Mesendoderm (in vitro differentiated cells): ENCODE results near the gene ATG101.

Source experiments
- DNase-seq: peaks from one replicate; pipeline ENCODE4 v3.0.0; 2013
- H2AK5ac ChIP-seq: 2 replicates; pipeline ENCODE4 v1.6.1; 2013; ENCODE audit warnings: low read length, inconsistent platforms
- H2BK120ac ChIP-seq: 2 replicates; pipeline ENCODE4 v1.6.1; 2013; ENCODE audit warnings: low read depth, mild to moderate bottlenecking, low read length, moderate library complexity, mixed read lengths
- H2BK15ac ChIP-seq: replicated peaks from 2 replicates; pipeline ENCODE4 v1.6.1; 2013; ENCODE audit warnings: low read depth, mild to moderate bottlenecking, moderate library complexity
- H2BK5ac ChIP-seq: 2 replicates; pipeline ENCODE4 v1.6.1; 2013; ENCODE audit warnings: low read length, inconsistent platforms
- H3K18ac ChIP-seq: 2 replicates; pipeline ENCODE4 v1.6.1; 2013; ENCODE audit warnings: mild to moderate bottlenecking, low read length, mixed read lengths
- H3K23ac ChIP-seq: one replicate; pipeline ENCODE4 v1.6.1; 2013; ENCODE audit warnings: low read length
- H3K27ac ChIP-seq: 2 replicates; pipeline ENCODE4 v1.5.1; 2013; ENCODE audit warnings: low read depth, mild to moderate bottlenecking, inconsistent platforms, low read length, moderate library complexity
- H3K27me3 ChIP-seq: 2 replicates; pipeline ENCODE4 v1.6.1; 2013; ENCODE audit warnings: low read length, control low read depth, mild to moderate bottlenecking, inconsistent platforms; ENCODE audit not compliant: insufficient read depth, poor library complexity
- H3K36me3 ChIP-seq: 2 replicates; pipeline ENCODE4 v1.6.1; 2013; ENCODE audit warnings: low read length, inconsistent platforms; ENCODE audit not compliant: control insufficient read depth, insufficient read depth
- H3K4ac ChIP-seq: one replicate; pipeline ENCODE4 v1.6.1; 2013; ENCODE audit warnings: low read depth, mild to moderate bottlenecking, low read length, moderate library complexity
- H3K4me1 ChIP-seq: 2 replicates; pipeline ENCODE4 v1.6.1; 2013; ENCODE audit warnings: low read depth, low read length, inconsistent platforms; ENCODE audit not compliant: control insufficient read depth
- H3K4me2 ChIP-seq: 2 replicates; pipeline ENCODE4 v1.6.1; 2013; ENCODE audit warnings: low read length
- H3K4me3 ChIP-seq: 2 replicates; pipeline ENCODE4 v1.5.1; 2013; ENCODE audit warnings: mild to moderate bottlenecking, low read length
- H3K56ac ChIP-seq: one replicate; pipeline ENCODE4 v1.6.1; 2013; ENCODE audit warnings: low read length
- H3K79me1 ChIP-seq: 2 replicates; pipeline ENCODE4 v1.6.1; 2013; ENCODE audit warnings: low read length, inconsistent platforms
- H3K79me2 ChIP-seq: 2 replicates; pipeline ENCODE4 v1.6.1; 2013; ENCODE audit warnings: mild to moderate bottlenecking, low read length; ENCODE audit not compliant: control insufficient read depth, insufficient read depth
- H3K9ac ChIP-seq: 2 replicates; pipeline ENCODE4 v1.6.1; 2013; ENCODE audit warnings: low read length, inconsistent platforms
- H4K5ac ChIP-seq: one replicate; pipeline ENCODE4 v1.6.1; 2013; ENCODE audit warnings: low read length
- H4K8ac ChIP-seq: one replicate; pipeline ENCODE4 v1.6.1; 2013; ENCODE audit warnings: low read depth, mild to moderate bottlenecking, control low read depth, low read length, moderate library complexity
- WGBS: extraction: QIAGEN DNeasy Blood & Tissue Kit; methylation state at CpG from one replicate; pipeline ENCODE4 v1.1.7; 2013; ENCODE audit warnings: low lambda C conversion rate, missing lambda C conversion rate; ENCODE audit not compliant: insufficient coverage; ENCODE audit errors: extremely low coverage; 5-methylcytosine and 5-hydroxymethylcytosine counted together

The ATG101 gene

DNA sequence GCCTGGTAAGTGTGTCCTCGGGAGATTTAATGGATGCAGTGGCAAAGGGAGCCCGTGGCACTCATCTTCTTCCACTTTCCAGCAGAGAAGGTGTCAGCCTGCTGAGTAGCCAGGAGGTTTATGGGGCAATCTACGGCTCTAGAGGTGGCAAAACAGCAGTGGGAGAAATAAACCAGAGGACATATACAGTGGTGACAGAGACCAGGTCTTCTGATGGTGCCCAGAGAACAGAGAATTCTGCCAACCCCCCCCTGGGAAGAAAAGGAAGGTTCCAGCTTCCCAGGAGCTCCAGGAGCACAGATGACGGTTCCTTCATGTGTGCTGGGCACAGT lies 52.7 kb downstream of the ATG101 start:
- no peak overlapping the region for H3K18ac ChIP-seq
- H2AK5ac ChIP-seq = no peak overlapping the region
- no peak overlapping the region for H3K4me2 ChIP-seq
- no peaks in the 10 kb centered on the region for H3K79me1 ChIP-seq
- no peak overlapping the region for H3K27ac ChIP-seq
- H3K9ac ChIP-seq = no peak overlapping the region
- no peak overlapping the region for H3K56ac ChIP-seq
- no peak overlapping the region for H3K4me3 ChIP-seq
- peaks cover 19% of the 10 kb centered on the region for H3K4me1 ChIP-seq
- no peak overlapping the region for H2BK120ac ChIP-seq
- no peak overlapping the region for H3K4ac ChIP-seq
- no peak overlapping the region for H4K5ac ChIP-seq
- H3K79me2 ChIP-seq = no peaks in the 10 kb centered on the region
- H2BK15ac ChIP-seq = no peak overlapping the region
- H3K36me3 ChIP-seq = no peaks in the 10 kb centered on the region
- DNase-seq = no peak
- H3K27me3 ChIP-seq = no peaks in the 10 kb centered on the region
- no CpG with 5 or more reads among the region's 4 CpGs for WGBS
- no peak overlapping the region for H3K23ac ChIP-seq
- no peak overlapping the region for H4K8ac ChIP-seq
- no peak overlapping the region for H2BK5ac ChIP-seq

DNA sequence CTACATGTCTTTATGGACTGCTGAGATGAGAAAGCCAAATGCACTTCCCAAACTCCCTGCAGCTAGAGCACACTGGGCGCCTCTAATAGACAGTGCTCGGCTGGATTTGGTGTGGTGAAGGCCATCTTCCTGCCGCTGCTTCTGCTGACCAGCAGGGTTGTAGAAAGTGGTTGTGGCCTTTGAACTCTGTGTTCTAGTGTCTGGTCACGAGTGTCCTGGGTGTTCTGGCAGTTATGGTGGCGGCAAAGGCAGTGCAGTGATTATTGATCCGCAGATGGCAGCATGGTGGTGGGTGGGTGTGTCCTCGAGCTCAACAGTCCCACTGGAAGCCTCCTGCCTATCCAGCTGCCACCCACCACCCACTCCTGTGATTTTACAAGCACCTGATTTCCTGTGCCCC lies 53.1 kb downstream of the ATG101 start:
- no peak overlapping the region for H2AK5ac ChIP-seq
- no peak overlapping the region for H3K56ac ChIP-seq
- H2BK5ac ChIP-seq = no peak overlapping the region
- no peaks in the 10 kb centered on the region for H3K79me2 ChIP-seq
- H3K4me3 ChIP-seq = no peak overlapping the region
- no peak overlapping the region for H3K27ac ChIP-seq
- H4K8ac ChIP-seq = no peak overlapping the region
- no peak overlapping the region for H3K4me2 ChIP-seq
- no peak overlapping the region for H3K18ac ChIP-seq
- no peak overlapping the region for H3K9ac ChIP-seq
- H3K36me3 ChIP-seq = no peaks in the 10 kb centered on the region
- H2BK15ac ChIP-seq = no peak overlapping the region
- H4K5ac ChIP-seq = no peak overlapping the region
- H3K79me1 ChIP-seq = no peaks in the 10 kb centered on the region
- no peak overlapping the region for H2BK120ac ChIP-seq
- peaks cover 19% of the 10 kb centered on the region for H3K4me1 ChIP-seq
- no peak for DNase-seq
- H3K4ac ChIP-seq = no peak overlapping the region
- no peak overlapping the region for H3K23ac ChIP-seq
- H3K27me3 ChIP-seq = no peaks in the 10 kb centered on the region
- WGBS = no CpG with 5 or more reads among the region's 7 CpGs

DNA sequence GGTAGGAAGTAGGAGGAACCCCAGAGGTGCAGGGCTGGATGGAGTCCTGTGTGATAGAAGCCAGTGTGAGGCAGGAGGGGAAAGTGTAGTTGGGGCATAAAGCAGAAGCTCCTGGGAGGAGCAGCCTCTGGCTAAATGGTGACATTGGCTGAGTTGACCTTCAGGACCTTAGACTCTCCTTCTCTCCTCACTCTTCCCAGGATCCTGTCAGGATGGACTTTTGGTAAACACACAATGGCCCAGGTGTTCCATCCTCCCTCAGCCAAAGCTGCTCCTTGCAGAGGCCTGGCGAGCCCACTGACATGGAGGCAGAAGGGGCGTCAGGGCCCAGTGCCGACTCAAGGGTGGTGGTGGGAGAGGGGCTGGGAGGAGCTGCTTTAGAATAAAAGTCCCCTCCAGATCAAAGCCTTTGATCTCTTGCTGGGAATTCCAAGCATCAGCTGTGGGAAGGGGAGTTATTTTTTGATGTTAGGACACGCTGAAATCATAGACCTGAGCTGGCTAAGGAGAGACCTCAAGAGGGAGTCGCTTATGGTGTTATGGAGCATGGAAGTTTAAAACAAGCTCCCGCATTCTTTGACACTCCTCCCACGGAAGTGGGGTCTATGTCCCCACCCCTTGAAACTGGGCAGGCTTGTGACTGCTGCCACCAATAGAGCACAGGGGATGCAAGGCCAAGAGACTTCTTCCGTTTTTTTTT lies 53.9 kb downstream of the ATG101 start:
- H3K18ac ChIP-seq = no peak overlapping the region
- no peak for DNase-seq
- no peak overlapping the region for H2BK5ac ChIP-seq
- H3K9ac ChIP-seq = no peak overlapping the region
- WGBS = no CpG with 5 or more reads among the region's 8 CpGs
- no peak overlapping the region for H2BK120ac ChIP-seq
- no peaks in the 10 kb centered on the region for H3K36me3 ChIP-seq
- H3K4me3 ChIP-seq = no peak overlapping the region
- H2BK15ac ChIP-seq = no peak overlapping the region
- H2AK5ac ChIP-seq = no peak overlapping the region
- H3K4me2 ChIP-seq = no peak overlapping the region
- H3K79me2 ChIP-seq = no peaks in the 10 kb centered on the region
- H3K27me3 ChIP-seq = no peaks in the 10 kb centered on the region
- no peak overlapping the region for H3K56ac ChIP-seq
- no peak overlapping the region for H3K27ac ChIP-seq
- no peak overlapping the region for H4K5ac ChIP-seq
- H3K23ac ChIP-seq = no peak overlapping the region
- no peaks in the 10 kb centered on the region for H3K79me1 ChIP-seq
- no peak overlapping the region for H3K4ac ChIP-seq
- peaks cover 19% of the 10 kb centered on the region for H3K4me1 ChIP-seq
- no peak overlapping the region for H4K8ac ChIP-seq

DNA sequence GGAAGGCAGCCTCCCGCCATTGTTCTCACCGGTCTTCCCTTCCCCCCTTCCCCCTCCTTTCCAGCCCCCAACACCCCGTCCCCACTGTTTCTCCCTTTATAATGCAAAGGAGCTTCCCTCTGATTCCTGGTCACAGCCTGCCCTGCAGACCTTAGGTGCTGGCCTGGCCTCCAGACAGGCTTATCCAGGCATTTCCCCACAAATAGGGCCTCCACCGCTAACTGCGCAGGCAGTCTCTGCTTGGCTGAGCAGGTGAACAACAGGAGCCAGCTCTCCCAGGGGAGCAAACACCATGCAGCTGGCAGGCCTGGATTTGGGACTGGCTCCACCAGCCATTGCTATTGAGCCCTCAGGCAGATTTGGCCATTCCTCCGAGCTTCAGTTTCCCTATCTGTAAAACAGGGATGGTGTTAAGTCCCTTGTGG lies 55.7 kb downstream of the ATG101 start:
- Histone ChIP-seq H3K56ac (peak overlapping the region; percentile 63), H2BK120ac (no peak overlapping the region), H2AK5ac (peak overlapping the region; percentile 62), H3K27me3 (no peaks in the 10 kb centered on the region), H3K4ac (no peak overlapping the region), H3K36me3 (no peaks in the 10 kb centered on the region), H3K18ac (no peak overlapping the region), H3K4me2 (no peak overlapping the region), H3K9ac (no peak overlapping the region), H3K4me1 (peaks cover 19% of the 10 kb centered on the region), H3K79me2 (no peaks in the 10 kb centered on the region), H3K27ac (peak overlapping the region; percentile 11), H3K79me1 (no peaks in the 10 kb centered on the region), H3K4me3 (no peak overlapping the region), H4K5ac (no peak overlapping the region), H4K8ac (no peak overlapping the region), H2BK15ac (no peak overlapping the region), H2BK5ac (no peak overlapping the region), H3K23ac (no peak overlapping the region)
- WGBS = no CpG with 5 or more reads among the region's 6 CpGs
- DNase-seq = no peak

DNA sequence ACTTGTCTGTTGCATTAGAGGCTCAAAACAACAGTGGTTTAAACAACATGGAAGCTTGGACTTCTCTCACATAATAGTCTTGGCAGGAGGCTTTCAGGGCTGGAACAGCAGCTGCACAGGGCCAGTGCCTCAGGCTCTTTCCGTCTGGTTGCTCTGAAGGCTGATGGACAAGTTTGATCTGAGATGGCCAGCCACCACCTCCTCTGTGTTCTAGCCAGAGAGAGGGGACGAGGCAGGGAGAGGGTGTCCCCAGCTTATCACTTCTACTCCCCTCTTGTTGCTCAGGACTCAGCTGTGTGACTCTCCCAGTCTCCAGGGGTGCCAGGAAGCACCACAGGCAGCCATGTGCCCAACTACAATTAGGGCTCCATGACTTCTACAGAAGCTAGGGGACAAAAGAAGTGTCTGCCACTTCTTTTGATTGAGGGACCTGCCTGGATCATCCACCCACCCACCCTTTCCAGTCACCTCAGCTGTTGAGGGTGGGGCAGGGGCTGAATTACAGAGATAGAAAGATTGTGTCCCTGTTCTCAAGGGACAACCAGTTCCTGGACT lies 56.3 kb downstream of the ATG101 start:
- Histone ChIP-seq H3K4me1 (peaks cover 19% of the 10 kb centered on the region), H3K18ac (no peak overlapping the region), H2AK5ac (peak overlapping the region; percentile 86), H3K79me2 (no peaks in the 10 kb centered on the region), H3K27me3 (no peaks in the 10 kb centered on the region), H4K8ac (no peak overlapping the region), H3K23ac (no peak overlapping the region), H2BK5ac (peak overlapping the region; percentile 61), H3K4me2 (no peak overlapping the region), H3K9ac (no peak overlapping the region), H2BK15ac (no peak overlapping the region), H2BK120ac (no peak overlapping the region), H3K27ac (peak overlapping the region; percentile 11), H4K5ac (no peak overlapping the region), H3K79me1 (no peaks in the 10 kb centered on the region), H3K56ac (peak overlapping the region; percentile 63), H3K4ac (no peak overlapping the region), H3K4me3 (no peak overlapping the region), H3K36me3 (no peaks in the 10 kb centered on the region)
- no peak for DNase-seq
- WGBS = no CpG with 5 or more reads among the region's 2 CpGs
